ENCODE measurements around the gene SERPINA12.
"Not testable (repeated sequence)": the region's sequence is repeated elsewhere in the genome, so short reads cannot be mapped to it uniquely, and the experiment has no call there.

The SERPINA12 gene

GRCh38 chr14:94521375-94522114 is 12.3 kb upstream of the SERPINA12 start:
- 0 out of 2 replicates have a peak, but pooled peaks have one; percentile 1 for TF ChIP-seq CTCF (IDR thresholded peaks at IDR 0.05; ENCODE audit: borderline replicate concordance, insufficient read depth, low read depth, low read length)
- no peak overlapping the region for H3K4me3 ChIP-seq (ENCODE audit: low read depth, low read length)

GRCh38 chr14:94517641-94518257 is 8.5 kb upstream of the SERPINA12 start:
- no peak for TF ChIP-seq CTCF (IDR thresholded peaks at IDR 0.05; ENCODE audit: borderline replicate concordance, insufficient read depth, low read depth, low read length)
- no peak overlapping the region for H3K4me3 ChIP-seq (ENCODE audit: low read depth, low read length)

GRCh38 chr14:94517248-94517640 is 8.0 kb upstream of the SERPINA12 start:
- no peak overlapping the region for H3K4me3 ChIP-seq (ENCODE audit: low read depth, low read length)
- no peak for TF ChIP-seq CTCF (IDR thresholded peaks at IDR 0.05; ENCODE audit: borderline replicate concordance, insufficient read depth, low read depth, low read length)

GRCh38 chr14:94515856-94516255 is 6.6 kb upstream of the SERPINA12 start:
- no peak overlapping the region for H3K4me3 ChIP-seq (ENCODE audit: low read depth, low read length)
- no peak for TF ChIP-seq CTCF (IDR thresholded peaks at IDR 0.05; ENCODE audit: borderline replicate concordance, insufficient read depth, low read depth, low read length)

- no peak overlapping the region for H3K4me3 ChIP-seq (ENCODE audit: low read depth, low read length)
- no peak for TF ChIP-seq CTCF (IDR thresholded peaks at IDR 0.05; ENCODE audit: borderline replicate concordance, insufficient read depth, low read depth, low read length)
Observed at GRCh38 chr14:94515426-94515825, 6.2 kb upstream of the SERPINA12 start.

- no peak for TF ChIP-seq CTCF (IDR thresholded peaks at IDR 0.05; ENCODE audit: borderline replicate concordance, insufficient read depth, low read depth, low read length)
- H3K4me3 ChIP-seq (ENCODE audit: low read depth, low read length): no peak overlapping the region
Observed at GRCh38 chr14:94514351-94514750, 5.1 kb upstream of the SERPINA12 start.

GRCh38 chr14:94510481-94510880 is 1.2 kb upstream of the SERPINA12 start:
- H3K4me3 ChIP-seq (ENCODE audit: low read depth, low read length): not testable (repeated sequence)
